Uterus (tissue), 2 donors: ENCODE measurements around the gene CHD2.

ENCODE experiments used
- POLR2A ChIP-seq, 2 donors: fragments of 450-650 bp; IDR thresholded peaks; one replicate each; pipeline ENCODE4 v1.6.1; 2016; ENCODE audit warnings: antibody characterized with exemption in 2 of 2, mild to moderate bottlenecking in 1 of 2, moderate library complexity in 1 of 2
- TF ChIP-seq, protein P1 (sequence below), 4 experiments: fragments of 200-600 bp in 2 of 4; fragments of 450-650 bp in 2 of 4; sonication (generic) in 2 of 4; IDR thresholded peaks; one replicate each; pipeline ENCODE4 v1.5.1; 2016 to 2019; ENCODE audit warnings: antibody characterized with exemption in 4 of 4, mild to moderate bottlenecking in 2 of 4, moderate library complexity in 1 of 4

DNA sequence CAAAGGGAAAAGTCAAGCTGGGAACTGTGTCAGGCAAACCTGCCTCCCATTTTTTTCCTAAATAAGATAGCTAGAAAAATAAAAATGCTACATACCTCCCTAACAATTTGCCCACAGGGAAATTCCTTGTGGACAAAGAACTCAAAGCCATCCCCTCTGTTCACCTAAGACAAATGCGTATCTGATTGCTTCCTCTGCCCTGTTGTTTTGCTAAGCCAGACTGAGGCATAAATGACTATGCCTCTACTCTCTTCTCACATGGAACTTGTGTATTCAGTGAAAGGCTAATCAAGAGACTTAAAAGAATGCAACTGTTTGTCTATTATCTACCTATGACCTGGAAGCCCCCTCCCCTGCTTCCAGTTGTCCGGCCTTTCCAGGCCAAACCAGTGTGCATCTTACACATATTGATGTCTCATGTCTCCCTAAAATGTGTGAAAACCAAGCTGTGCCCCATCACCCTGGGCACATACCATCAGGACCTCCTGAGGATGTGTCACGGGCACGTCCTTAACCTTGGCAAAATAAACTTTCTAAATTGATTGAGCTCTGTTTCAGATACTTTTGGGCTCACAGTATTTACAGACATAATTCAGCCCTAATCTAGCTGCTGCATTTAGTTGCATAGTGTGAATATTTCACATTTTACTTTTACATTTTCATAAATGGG is 15.8 kb downstream of the CHD2 start:
- TF ChIP-seq, protein P1, sequence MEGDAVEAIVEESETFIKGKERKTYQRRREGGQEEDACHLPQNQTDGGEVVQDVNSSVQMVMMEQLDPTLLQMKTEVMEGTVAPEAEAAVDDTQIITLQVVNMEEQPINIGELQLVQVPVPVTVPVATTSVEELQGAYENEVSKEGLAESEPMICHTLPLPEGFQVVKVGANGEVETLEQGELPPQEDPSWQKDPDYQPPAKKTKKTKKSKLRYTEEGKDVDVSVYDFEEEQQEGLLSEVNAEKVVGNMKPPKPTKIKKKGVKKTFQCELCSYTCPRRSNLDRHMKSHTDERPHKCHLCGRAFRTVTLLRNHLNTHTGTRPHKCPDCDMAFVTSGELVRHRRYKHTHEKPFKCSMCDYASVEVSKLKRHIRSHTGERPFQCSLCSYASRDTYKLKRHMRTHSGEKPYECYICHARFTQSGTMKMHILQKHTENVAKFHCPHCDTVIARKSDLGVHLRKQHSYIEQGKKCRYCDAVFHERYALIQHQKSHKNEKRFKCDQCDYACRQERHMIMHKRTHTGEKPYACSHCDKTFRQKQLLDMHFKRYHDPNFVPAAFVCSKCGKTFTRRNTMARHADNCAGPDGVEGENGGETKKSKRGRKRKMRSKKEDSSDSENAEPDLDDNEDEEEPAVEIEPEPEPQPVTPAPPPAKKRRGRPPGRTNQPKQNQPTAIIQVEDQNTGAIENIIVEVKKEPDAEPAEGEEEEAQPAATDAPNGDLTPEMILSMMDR (IDR thresholded peaks at IDR 0.05), result no peak
- TF ChIP-seq POLR2A (IDR thresholded peaks at IDR 0.05), result no peak
